Hematopoietic multipotent progenitor cell treated with erythropoietin and hydrocortisone succinate and interleukin-3 and kit ligand, for 17 days (in vitro differentiated cells): ENCODE data around the gene HOXB4.

Experiments
- DNase-seq: peaks from one replicate; pipeline ENCODE4 v3.0.0-alpha.2; 2015; ENCODE audit warnings: low spot score

The HOXB4 gene

GRCh38 chr17:48577946-48578615 is at the start of gene HOXB4:
Gene HOXB4, minus strand, starts transcription at chr17:48578350. Its CDS starts 31 bp downstream, at chr17:48578319.
- DNase-seq: peak; percentile 35

GRCh38 chr17:48627118-48627597 is 49.0 kb upstream of the HOXB4 start:
- no peak for DNase-seq

DNA sequence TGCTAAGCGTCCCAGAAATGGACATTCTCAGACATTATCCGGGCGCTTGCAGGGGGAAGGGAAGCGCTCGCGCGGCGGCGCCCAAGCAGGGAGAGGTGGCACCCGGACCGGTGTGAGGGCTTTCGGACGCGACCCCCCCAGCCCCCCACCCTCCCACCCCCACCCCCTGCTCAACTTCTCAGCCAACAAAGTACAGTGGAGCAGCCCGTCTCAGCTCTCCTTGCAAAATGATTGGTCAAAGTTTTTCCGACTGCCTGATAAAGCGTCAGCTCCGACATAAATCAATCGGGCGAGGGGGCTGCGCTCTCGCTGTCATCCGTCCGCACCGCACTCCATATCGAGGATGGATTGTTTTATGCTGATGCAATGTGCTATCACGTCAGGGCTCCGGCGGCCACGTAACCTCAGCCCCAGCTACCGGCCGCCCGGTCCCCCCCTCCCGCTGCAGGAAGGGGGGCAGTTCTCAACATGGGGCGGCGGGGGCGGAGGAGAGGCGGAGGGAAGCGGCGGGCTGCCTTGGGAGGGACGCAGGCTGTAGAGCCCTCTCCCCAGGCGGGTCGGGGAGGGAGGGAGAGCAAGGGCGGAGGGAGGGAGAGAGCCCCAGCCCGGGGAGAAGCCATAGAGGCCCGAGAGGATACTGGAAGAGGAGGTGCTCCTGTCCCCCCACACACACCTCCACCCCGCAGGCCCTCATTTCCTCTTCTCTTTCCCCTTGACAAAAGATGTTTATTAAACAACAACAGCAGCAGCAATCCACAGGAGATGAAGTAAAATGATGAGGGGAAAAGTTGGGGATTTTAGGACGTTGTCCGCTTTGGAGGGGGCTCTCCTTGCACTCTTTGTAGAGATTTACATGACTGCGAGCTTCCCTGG is 48.3 kb upstream of the HOXB4 start, which contains the start of gene HOXB9:
HOXB9 (minus strand) TSS at position 114 of the 873 bp plus-strand sequence; CDS start at position 25, 89 bp downstream.
- no peak for DNase-seq

- no peak for DNase-seq
These were observed 47.5 kb upstream of the HOXB4 start for GRCh38 chr17:48625495-48626244.

DNA sequence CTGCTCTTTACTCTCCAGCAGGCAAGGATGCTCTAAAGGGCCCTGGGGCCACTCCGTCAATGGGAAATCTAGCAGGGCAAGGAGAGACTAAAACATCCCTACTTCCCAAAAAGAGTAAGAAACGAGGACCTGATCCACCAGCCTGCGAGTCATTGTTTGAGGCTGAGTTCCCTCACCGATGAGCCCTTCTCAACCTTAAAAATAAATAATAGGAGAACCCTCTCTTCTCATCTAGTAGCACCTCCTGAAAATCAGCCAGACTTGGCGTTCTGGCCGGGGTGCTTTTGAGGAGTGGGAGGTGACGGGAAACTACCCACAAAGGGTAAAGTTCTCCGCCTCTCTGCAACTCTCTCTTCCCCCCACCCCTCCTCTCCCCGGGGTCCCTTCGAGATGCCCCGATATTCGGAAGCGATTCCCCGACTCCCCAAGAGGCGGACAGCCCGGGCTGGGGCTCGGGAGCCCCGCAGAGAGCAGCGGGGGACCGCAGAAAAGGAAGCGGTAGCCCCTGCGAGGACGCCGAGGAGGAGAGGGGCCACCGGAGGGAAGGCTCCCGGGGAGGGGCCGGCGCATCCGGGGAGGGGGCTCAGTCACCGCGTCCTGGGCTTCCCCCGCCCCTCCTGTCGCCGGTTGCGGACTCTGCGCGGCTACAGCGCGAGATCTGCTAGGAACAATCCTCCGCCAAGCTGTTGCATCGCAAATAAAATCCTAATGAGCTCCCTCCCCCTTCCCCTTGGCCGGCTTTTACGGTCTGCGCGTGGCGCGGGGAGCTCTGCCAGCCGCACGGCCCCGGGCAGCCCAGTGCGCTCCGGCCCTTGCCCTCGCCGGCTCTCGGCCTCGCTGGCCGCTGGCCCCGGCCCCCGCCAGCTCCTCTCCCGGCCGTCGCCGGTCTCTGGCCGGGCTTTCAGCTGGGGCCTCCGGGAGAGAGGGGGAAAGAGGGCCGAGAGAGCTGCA is 46.7 kb upstream of the HOXB4 start:
- DNase-seq: no peak

- DNase-seq: no peak
These were observed 46.0 kb upstream of the HOXB4 start for GRCh38 chr17:48624118-48624517.

GRCh38 chr17:48623583-48623982 is 45.4 kb upstream of the HOXB4 start:
- DNase-seq: no peak

DNA sequence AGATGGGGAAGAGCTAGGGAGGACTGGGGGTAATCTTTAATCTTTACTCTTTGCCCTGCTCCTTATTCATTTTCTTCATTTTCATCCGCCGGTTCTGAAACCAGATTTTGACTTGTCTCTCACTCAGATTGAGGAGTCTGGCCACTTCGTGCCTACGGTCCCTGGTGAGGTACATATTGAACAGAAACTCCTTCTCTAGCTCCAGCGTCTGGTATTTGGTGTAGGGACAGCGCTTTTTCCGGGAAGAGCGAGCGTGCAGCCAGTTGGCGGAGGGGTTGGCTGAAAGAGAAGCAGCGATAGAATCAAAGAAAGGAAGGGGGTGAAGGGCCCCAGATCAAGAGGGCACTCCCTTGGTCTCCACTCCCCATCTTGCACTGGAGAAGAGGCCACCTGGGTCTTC is 44.7 kb upstream of the HOXB4 start:
- DNase-seq: no peak

DNA sequence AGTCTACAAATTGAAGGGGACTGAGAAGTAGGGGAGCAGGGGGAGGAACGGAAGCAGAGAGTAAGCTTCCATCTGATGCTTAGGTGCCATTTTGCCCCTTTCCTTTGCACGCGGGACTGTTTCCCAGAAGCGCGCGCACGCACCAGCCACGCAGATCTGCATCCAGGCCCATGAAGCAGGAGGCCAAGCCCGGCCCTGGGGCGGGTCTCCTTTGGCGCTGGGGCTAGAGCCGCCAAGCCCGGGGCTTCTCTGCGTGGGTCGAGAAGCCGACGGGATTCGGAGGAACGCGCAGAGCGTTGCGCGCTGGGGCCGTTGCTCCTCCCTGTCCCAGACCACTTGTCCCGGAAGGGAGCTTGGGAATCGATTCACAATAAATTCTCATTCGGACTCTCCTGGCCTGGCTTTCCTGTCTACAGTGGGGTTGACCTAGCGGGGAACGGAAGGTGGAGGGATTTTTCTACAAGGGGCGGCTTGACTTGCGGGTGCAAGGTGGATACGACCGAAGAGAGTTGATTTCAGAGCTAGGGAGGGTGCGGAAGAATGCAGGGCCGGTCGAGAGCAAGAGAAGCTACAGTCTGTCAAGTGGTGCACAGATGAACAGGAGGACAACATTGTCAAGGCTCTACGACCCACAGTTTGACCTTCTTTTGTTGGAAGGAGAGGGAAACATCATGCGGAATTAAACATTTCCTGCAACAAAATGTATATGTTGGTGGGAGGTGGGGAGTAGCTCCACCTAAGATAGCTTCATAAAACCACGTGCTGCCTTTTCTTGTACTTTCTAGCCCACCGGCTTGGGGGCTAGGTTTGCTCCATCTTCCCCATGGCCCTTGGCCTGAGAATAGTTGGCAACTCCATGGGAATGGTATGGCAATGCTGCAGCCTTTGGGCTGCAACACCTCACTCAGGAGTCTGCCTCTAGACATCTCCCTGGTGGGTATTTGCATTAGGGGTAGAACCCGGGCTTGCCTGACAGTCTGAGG is 43.6 kb upstream of the HOXB4 start:
- DNase-seq: no peak

GRCh38 chr17:48620461-48621139 is 42.5 kb upstream of the HOXB4 start:
- DNase-seq: no peak

- DNase-seq: no peak
These were observed 41.8 kb upstream of the HOXB4 start for GRCh38 chr17:48619826-48620449.

DNA sequence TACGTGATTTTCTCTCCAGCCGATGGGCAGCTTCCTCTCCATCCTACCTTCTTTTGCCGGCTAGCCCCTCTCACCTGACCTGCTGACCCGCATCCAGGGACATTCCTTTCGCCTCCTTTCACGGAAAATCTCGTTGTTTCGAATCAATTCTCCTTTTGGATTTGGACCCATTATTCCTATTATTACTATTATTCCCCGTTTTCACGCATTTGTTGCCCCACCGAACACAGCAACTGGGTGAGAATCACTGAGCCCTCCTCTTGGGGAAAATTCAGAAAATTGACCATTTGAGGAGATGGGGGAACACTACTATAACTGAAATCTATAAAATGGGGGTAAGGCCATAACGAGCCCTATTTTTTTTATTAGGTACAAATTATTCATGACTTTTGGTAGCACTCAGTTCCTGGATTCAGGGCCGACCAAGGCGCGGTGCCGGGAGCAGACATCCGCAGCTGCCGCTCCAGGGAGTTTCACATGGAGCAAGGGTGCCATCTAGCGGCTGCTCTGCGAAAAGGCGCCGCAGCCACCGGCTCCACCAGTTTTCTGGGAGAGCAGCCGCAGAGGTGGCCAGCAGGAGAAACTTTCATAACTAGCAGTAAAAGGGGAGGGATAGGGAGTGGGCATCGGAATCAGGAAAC is 40.2 kb upstream of the HOXB4 start:
- peak; percentile 77 for DNase-seq

- no peak for DNase-seq
These were observed 39.5 kb upstream of the HOXB4 start for GRCh38 chr17:48617471-48618255.

DNA sequence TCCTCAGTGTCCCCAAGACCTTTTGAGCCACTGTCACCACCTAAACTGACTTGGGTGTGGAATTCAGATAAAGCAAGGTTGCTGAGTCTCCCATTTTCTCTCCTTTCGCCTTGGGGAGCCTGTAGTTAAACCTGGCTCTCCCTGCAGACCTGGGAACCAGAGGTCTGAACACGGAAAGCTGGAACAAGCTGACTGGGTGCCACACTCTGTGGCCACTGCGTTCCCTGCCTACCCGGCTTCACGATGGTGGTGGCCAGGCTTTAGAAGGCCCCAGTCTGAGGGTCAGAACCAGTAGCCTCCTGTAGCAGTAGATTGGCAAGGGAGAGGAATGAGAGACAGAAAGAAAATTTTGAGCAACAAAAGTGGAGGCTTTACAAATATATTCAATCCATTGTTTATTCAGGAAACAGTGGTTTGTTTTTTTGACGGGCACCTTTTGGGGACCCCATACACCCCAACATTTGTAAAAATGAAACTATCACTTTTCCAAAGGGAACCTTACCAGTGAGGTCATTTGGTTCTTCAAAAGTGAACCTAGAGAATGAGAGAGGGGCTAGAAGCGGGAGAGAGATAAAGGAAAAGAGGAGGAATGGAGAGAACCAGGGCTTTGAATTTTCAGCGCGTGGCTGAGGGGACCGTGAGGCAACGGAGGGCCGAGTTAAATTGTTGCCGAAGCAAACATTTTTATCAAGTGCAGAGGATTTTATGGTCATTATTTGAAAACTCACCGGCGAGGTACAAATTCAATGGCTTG is 38.7 kb upstream of the HOXB4 start:
- DNase-seq: no peak

DNA sequence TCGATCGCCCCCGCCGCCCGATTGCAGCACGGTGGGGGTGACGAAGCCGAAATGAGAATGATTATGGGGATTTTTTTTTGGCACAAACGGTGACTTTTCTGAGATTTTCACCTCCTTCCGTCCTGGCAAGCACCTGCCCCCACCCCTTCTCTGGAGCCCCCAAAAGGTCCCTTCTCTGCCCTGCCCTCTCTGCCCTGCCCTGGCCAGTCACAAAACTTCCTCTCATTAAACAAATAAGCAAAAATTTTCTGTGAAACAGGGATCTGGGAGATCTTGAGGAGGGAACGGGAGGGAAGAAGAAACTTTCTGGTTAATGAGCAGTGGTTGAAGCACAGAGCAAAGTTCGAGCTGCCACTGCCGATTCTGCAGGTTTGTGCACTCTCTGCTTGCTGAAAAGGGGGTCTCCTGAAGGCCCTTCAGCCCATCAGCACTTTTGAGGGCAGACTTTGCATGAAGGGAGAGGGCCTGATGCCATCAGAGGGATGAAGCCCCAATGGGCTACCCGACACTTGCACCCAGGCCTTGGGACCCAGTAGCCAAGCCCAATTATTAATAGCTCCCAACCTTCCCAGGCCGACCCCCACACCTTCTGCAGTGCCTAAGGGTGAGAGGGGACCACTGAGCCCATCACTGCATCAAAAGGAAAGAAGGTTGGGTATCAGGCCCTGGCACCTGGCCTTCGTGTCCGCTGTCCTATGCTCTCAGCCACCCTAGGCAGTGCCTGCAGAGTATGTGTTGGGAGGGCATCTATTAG is 38.0 kb upstream of the HOXB4 start:
- no peak for DNase-seq
